ENCODE results near the gene CD81. TPM values are rescaled to one million over a fixed set of nuclear protein-coding genes. Genes with fewer than 3 reads are reported as not detected.
"Not testable (repeated sequence)": the region's sequence is repeated elsewhere in the genome, so short reads cannot be mapped to it uniquely, and the experiment has no call there.

Gene CD81
- total RNA-seq (59.8 TPM), polyA plus RNA-seq (179 TPM)
- long read RNA-seq, donor 1, transcript CD81-201 (8 exons, 1,520 nt) = major isoform, 13 of 14 reads
- long read RNA-seq, donor 1, partial matches to known transcripts = 0 of 14 reads
- long read RNA-seq, donor 1, other reads (novel, unspliced or antisense) = 0 of 14 reads
- long read RNA-seq, donor 2 = 0 reads
- long read RNA-seq, donor 3, transcript CD81-201 (8 exons, 1,520 nt) = major isoform, 124 of 141 reads
- long read RNA-seq, donor 3, partial matches to known transcripts = 6 of 141 reads
- long read RNA-seq, donor 3, other reads (novel, unspliced or antisense) = 5 of 141 reads
- long read RNA-seq, donor 4, transcript CD81-201 (8 exons, 1,520 nt) = major isoform, 94 of 130 reads
- long read RNA-seq, donor 4, partial matches to known transcripts = 35 of 130 reads
- long read RNA-seq, donor 4, other reads (novel, unspliced or antisense) = 0 of 130 reads
- long read RNA-seq, donor 5, transcript CD81-201 (8 exons, 1,520 nt) = major isoform, 204 of 284 reads
- long read RNA-seq, donor 5, partial matches to known transcripts = 69 of 284 reads
- long read RNA-seq, donor 5, other reads (novel, unspliced or antisense) = 0 of 284 reads
- long read RNA-seq, donor 6, transcript CD81-204 (5 exons, 940 nt) = minor isoform, 25 of 188 reads
- long read RNA-seq, donor 6, transcript CD81-207 (6 exons, 890 nt) = minor isoform, 9 of 188 reads
- long read RNA-seq, donor 6, transcript CD81-201 (8 exons, 1,520 nt) = major isoform, 132 of 188 reads
- long read RNA-seq, donor 6, partial matches to known transcripts = 21 of 188 reads
- long read RNA-seq, donor 6, other reads (novel, unspliced or antisense) = 0 of 188 reads
- long read RNA-seq, donor 7, transcript CD81-201 (8 exons, 1,520 nt) = major isoform, 130 of 178 reads
- long read RNA-seq, donor 7, transcript CD81-204 (5 exons, 940 nt) = minor isoform, 7 of 178 reads
- long read RNA-seq, donor 7, partial matches to known transcripts = 41 of 178 reads
- long read RNA-seq, donor 7, other reads (novel, unspliced or antisense) = 0 of 178 reads
- long read RNA-seq, donor 8, transcript CD81-201 (8 exons, 1,520 nt) = major isoform, 63 of 75 reads
- long read RNA-seq, donor 8, partial matches to known transcripts = 7 of 75 reads
- long read RNA-seq, donor 8, other reads (novel, unspliced or antisense) = 0 of 75 reads
- long read RNA-seq, donor 9, transcript CD81-201 (8 exons, 1,520 nt) = major isoform, 59 of 69 reads
- long read RNA-seq, donor 9, partial matches to known transcripts = 5 of 69 reads
- long read RNA-seq, donor 9, other reads (novel, unspliced or antisense) = 0 of 69 reads
- long read RNA-seq, donor 10, transcript CD81-201 (8 exons, 1,520 nt) = major isoform, 122 of 152 reads
- long read RNA-seq, donor 10, partial matches to known transcripts = 24 of 152 reads
- long read RNA-seq, donor 10, other reads (novel, unspliced or antisense) = 0 of 152 reads

GRCh38 chr11:2376751-2377451, at the start of gene CD81:
Gene CD81, plus strand, starts transcription at chr11:2377310. Its CDS starts 240 bp downstream, at chr11:2377550.
- WGBS = 10% methylated on average over 56 of the region's 65 CpGs
- Histone ChIP-seq H3K9me3 (ENCODE audit: control insufficient read depth in 2 of 2, insufficient read depth in 1 of 2, low read length in 1 of 2) (peaks cover 1 to 9% of the 10 kb centered on the region in 2 donors), H3K27me3 (ENCODE audit: control insufficient read depth in 2 of 2, insufficient read depth in 1 of 2, low read length in 1 of 2) (no peaks in the 10 kb centered on the region), H3K4me3 (ENCODE audit: low read length in 2 of 2) (peak within 1 kb of the TSS; percentile 74 to 92), H3K4me1 (ENCODE audit: control insufficient read depth in 2 of 2, insufficient read depth in 2 of 2, low read length in 2 of 2) (peaks cover 24 to 38% of the 10 kb centered on the region in 2 donors), H3K36me3 (ENCODE audit: control insufficient read depth in 2 of 2, insufficient read depth in 2 of 2, low read length in 1 of 2) (peaks cover 2 to 12% of the 10 kb centered on the region in 2 donors), H3K27ac (ENCODE audit: low read depth in 1 of 2, low read length in 1 of 2) (peak within 1 kb of the TSS; percentile 83 to 85)
- DNase-seq (ENCODE audit: low read depth in 6 of 9, low spot score in 9 of 9) = peak in 4 of 9 donors; percentile 45 to 67 (median 61)

- Histone ChIP-seq H3K27ac (ENCODE audit: low read depth in 1 of 2, low read length in 1 of 2) (no peak overlapping the region), H3K36me3 (ENCODE audit: control insufficient read depth in 2 of 2, insufficient read depth in 2 of 2, low read length in 1 of 2) (no peaks in the 10 kb centered on the region), H3K4me1 (ENCODE audit: control insufficient read depth in 2 of 2, insufficient read depth in 2 of 2, low read length in 2 of 2) (no peaks in the 10 kb centered on the region), H3K27me3 (ENCODE audit: control insufficient read depth in 2 of 2, insufficient read depth in 1 of 2, low read length in 1 of 2) (no peaks in the 10 kb centered on the region), H3K9me3 (ENCODE audit: control insufficient read depth in 2 of 2, insufficient read depth in 1 of 2, low read length in 1 of 2) (peaks cover 0 to 21% of the 10 kb centered on the region in 2 donors), H3K4me3 (ENCODE audit: low read length in 2 of 2) (no peak overlapping the region)
- DNase-seq (ENCODE audit: low read depth in 6 of 9, low spot score in 9 of 9) = no peak
- 96% methylated on average over 11 of the region's 11 CpGs for WGBS
Observed at GRCh38 chr11:2328021-2328420, 49.1 kb upstream of the CD81 start.

- peaks cover 0 to 21% of the 10 kb centered on the region in 2 donors for H3K9me3 ChIP-seq (ENCODE audit: control insufficient read depth in 2 of 2, insufficient read depth in 1 of 2, low read length in 1 of 2)
- DNase-seq (ENCODE audit: low read depth in 6 of 9, low spot score in 9 of 9) = no peak
- 96% methylated on average over 15 of the region's 15 CpGs for WGBS
- no peak overlapping the region for H3K27ac ChIP-seq (ENCODE audit: low read depth in 1 of 2, low read length in 1 of 2)
- H3K4me3 ChIP-seq (ENCODE audit: low read length in 2 of 2) = no peak overlapping the region
- no peaks in the 10 kb centered on the region for H3K36me3 ChIP-seq (ENCODE audit: control insufficient read depth in 2 of 2, insufficient read depth in 2 of 2, low read length in 1 of 2)
- H3K4me1 ChIP-seq (ENCODE audit: control insufficient read depth in 2 of 2, insufficient read depth in 2 of 2, low read length in 2 of 2) = no peaks in the 10 kb centered on the region
- H3K27me3 ChIP-seq (ENCODE audit: control insufficient read depth in 2 of 2, insufficient read depth in 1 of 2, low read length in 1 of 2) = no peaks in the 10 kb centered on the region
Observed at GRCh38 chr11:2328656-2329354, 48.3 kb upstream of the CD81 start.

- no peak overlapping the region for H3K27ac ChIP-seq (ENCODE audit: low read depth in 1 of 2, low read length in 1 of 2)
- H3K4me3 ChIP-seq (ENCODE audit: low read length in 2 of 2) = no peak overlapping the region
- H3K27me3 ChIP-seq (ENCODE audit: control insufficient read depth in 2 of 2, insufficient read depth in 1 of 2, low read length in 1 of 2) = no peaks in the 10 kb centered on the region
- WGBS = 90% methylated on average over 9 of the region's 9 CpGs
- no peaks in the 10 kb centered on the region for H3K36me3 ChIP-seq (ENCODE audit: control insufficient read depth in 2 of 2, insufficient read depth in 2 of 2, low read length in 1 of 2)
- no peak for DNase-seq (ENCODE audit: low read depth in 6 of 9, low spot score in 9 of 9)
- H3K4me1 ChIP-seq (ENCODE audit: control insufficient read depth in 2 of 2, insufficient read depth in 2 of 2, low read length in 2 of 2) = no peaks in the 10 kb centered on the region
- H3K9me3 ChIP-seq (ENCODE audit: control insufficient read depth in 2 of 2, insufficient read depth in 1 of 2, low read length in 1 of 2) = peaks cover 0 to 21% of the 10 kb centered on the region in 2 donors
Observed at GRCh38 chr11:2329551-2329950, 47.6 kb upstream of the CD81 start.

- H3K4me3 ChIP-seq (ENCODE audit: low read length in 2 of 2) = no peak overlapping the region
- no peak for DNase-seq (ENCODE audit: low read depth in 6 of 9, low spot score in 9 of 9)
- 97% methylated on average over 6 of the region's 6 CpGs for WGBS
Observed at GRCh38 chr11:2330696-2331095, 46.4 kb upstream of the CD81 start.

GRCh38 chr11:2331404-2331803, 45.7 kb upstream of the CD81 start:
- Histone ChIP-seq H3K27me3 (ENCODE audit: control insufficient read depth in 2 of 2, insufficient read depth in 1 of 2, low read length in 1 of 2) (no peaks in the 10 kb centered on the region), H3K9me3 (ENCODE audit: control insufficient read depth in 2 of 2, insufficient read depth in 1 of 2, low read length in 1 of 2) (peaks cover 0 to 21% of the 10 kb centered on the region in 2 donors), H3K4me1 (ENCODE audit: control insufficient read depth in 2 of 2, insufficient read depth in 2 of 2, low read length in 2 of 2) (no peaks in the 10 kb centered on the region), H3K36me3 (ENCODE audit: control insufficient read depth in 2 of 2, insufficient read depth in 2 of 2, low read length in 1 of 2) (no peaks in the 10 kb centered on the region), H3K27ac (ENCODE audit: low read depth in 1 of 2, low read length in 1 of 2) (no peak overlapping the region), H3K4me3 (ENCODE audit: low read length in 2 of 2) (no peak overlapping the region)
- WGBS = 97% methylated on average over 5 of the region's 5 CpGs
- no peak for DNase-seq (ENCODE audit: low read depth in 6 of 9, low spot score in 9 of 9)

More at GRCh38 chr11:2330696-2331095, 46.4 kb upstream of the CD81 start:
- H3K36me3 ChIP-seq (ENCODE audit: control insufficient read depth in 2 of 2, insufficient read depth in 2 of 2, low read length in 1 of 2) = no peaks in the 10 kb centered on the region
- H3K27me3 ChIP-seq (ENCODE audit: control insufficient read depth in 2 of 2, insufficient read depth in 1 of 2, low read length in 1 of 2) = no peaks in the 10 kb centered on the region
- no peaks in the 10 kb centered on the region for H3K4me1 ChIP-seq (ENCODE audit: control insufficient read depth in 2 of 2, insufficient read depth in 2 of 2, low read length in 2 of 2)
- H3K27ac ChIP-seq (ENCODE audit: low read depth in 1 of 2, low read length in 1 of 2) = no peak overlapping the region
- peaks cover 0 to 21% of the 10 kb centered on the region in 2 donors for H3K9me3 ChIP-seq (ENCODE audit: control insufficient read depth in 2 of 2, insufficient read depth in 1 of 2, low read length in 1 of 2)

GRCh38 chr11:2332569-2332968, 44.5 kb upstream of the CD81 start:
- peaks cover 0 to 21% of the 10 kb centered on the region in 2 donors for H3K9me3 ChIP-seq (ENCODE audit: control insufficient read depth in 2 of 2, insufficient read depth in 1 of 2, low read length in 1 of 2)
- DNase-seq (ENCODE audit: low read depth in 6 of 9, low spot score in 9 of 9); H3K4me1 ChIP-seq (ENCODE audit: control insufficient read depth in 2 of 2, insufficient read depth in 2 of 2, low read length in 2 of 2); H3K36me3 ChIP-seq (ENCODE audit: control insufficient read depth in 2 of 2, insufficient read depth in 2 of 2, low read length in 1 of 2); H3K4me3 ChIP-seq (ENCODE audit: low read length in 2 of 2); H3K27ac ChIP-seq (ENCODE audit: low read depth in 1 of 2, low read length in 1 of 2); H3K27me3 ChIP-seq (ENCODE audit: control insufficient read depth in 2 of 2, insufficient read depth in 1 of 2, low read length in 1 of 2): not testable (repeated sequence)
- WGBS = 96% methylated on average over 28 of the region's 29 CpGs

Measured in thymus (tissue), 14 donors.